Prostate gland (tissue), 2 donors: ENCODE measurements around the gene ADGRG6. TPM values are rescaled to one million over a fixed set of nuclear protein-coding genes. Genes with fewer than 3 reads are reported as not detected.

Experiments
- total RNA-seq, 2 donors: library from RNA; depleted of rRNA; stranded (reverse); fragments of >200 nt; gene quantifications; one replicate each; pipeline ENCODE4 v1.1.0, GENCODE V29; 2016

ADGRG6 gene
- total RNA-seq, 2 donors from 2014 or later: 13.5 to 18.0 TPM

Other genes starting within 250 kb of the ADGRG6 start
- not detected for gene GJE1, start 169.1 kb upstream of the ADGRG6 start, total RNA-seq
- not detected for gene NMBR, start 154.9 kb upstream of the ADGRG6 start, total RNA-seq
- 10 to 100 TPM; 38.5 to 44.7 TPM for gene VTA1, start 154.7 kb upstream of the ADGRG6 start, total RNA-seq